ENCODE data around the gene NMT1. TPM values are rescaled to one million over a fixed set of nuclear protein-coding genes. Genes with fewer than 3 reads are reported as not detected.

The NMT1 gene
- total RNA-seq, 1 experiment from 2014 or later = 173 TPM

- peaks cover 97% of the 10 kb centered on the region for H3K36me3 Mint-ChIP-seq (ENCODE audit: insufficient read depth, unreplicated experiment)
- POLR2A ChIA-PET = no interaction called here
- no peaks in the 10 kb centered on the region for H3K4me1 Mint-ChIP-seq (ENCODE audit: low read depth, unreplicated experiment)
- H3K27ac Mint-ChIP-seq (ENCODE audit: unreplicated experiment) = no peak overlapping the region
- peaks cover 3% of the 10 kb centered on the region for H3K36me3 ChIP-seq (ENCODE audit: control insufficient read depth, insufficient read depth, low read length)
- H3K9me3 ChIP-seq = no peaks in the 10 kb centered on the region
- peaks cover 5% of the 10 kb centered on the region; the same call in 1 of the 2 replicates for H3K4me1 ChIP-seq
- no TSS peak for BruUV-seq (replicated peaks)
- H3K4me3 ChIP-seq (ENCODE audit: low read depth, low read length) = no peak overlapping the region
- TF ChIP-seq, protein P1, sequence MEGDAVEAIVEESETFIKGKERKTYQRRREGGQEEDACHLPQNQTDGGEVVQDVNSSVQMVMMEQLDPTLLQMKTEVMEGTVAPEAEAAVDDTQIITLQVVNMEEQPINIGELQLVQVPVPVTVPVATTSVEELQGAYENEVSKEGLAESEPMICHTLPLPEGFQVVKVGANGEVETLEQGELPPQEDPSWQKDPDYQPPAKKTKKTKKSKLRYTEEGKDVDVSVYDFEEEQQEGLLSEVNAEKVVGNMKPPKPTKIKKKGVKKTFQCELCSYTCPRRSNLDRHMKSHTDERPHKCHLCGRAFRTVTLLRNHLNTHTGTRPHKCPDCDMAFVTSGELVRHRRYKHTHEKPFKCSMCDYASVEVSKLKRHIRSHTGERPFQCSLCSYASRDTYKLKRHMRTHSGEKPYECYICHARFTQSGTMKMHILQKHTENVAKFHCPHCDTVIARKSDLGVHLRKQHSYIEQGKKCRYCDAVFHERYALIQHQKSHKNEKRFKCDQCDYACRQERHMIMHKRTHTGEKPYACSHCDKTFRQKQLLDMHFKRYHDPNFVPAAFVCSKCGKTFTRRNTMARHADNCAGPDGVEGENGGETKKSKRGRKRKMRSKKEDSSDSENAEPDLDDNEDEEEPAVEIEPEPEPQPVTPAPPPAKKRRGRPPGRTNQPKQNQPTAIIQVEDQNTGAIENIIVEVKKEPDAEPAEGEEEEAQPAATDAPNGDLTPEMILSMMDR (IDR thresholded peaks at IDR 0.05; ENCODE audit: insufficient read depth in 1 of 2, low read depth in 1 of 2, low read length in 1 of 2, severe bottlenecking in 1 of 2, unreplicated experiment in 1 of 2) = no peak
- no peaks in the 10 kb centered on the region for H3K27me3 Mint-ChIP-seq (ENCODE audit: insufficient read depth, unreplicated experiment)
- no peak overlapping the region for H3K4me3 Mint-ChIP-seq (ENCODE audit: unreplicated experiment)
- H3K9me3 Mint-ChIP-seq (ENCODE audit: unreplicated experiment) = no peaks in the 10 kb centered on the region
- CTCF ChIA-PET = interaction anchor here (2.0 kb wide), 1 partner anchor 29 kb away, joined by 8 read pairs; the partner anchor contains the start of gene ACBD4
- no peaks in the 10 kb centered on the region for H3K27me3 ChIP-seq (replicated peaks; ENCODE audit: control insufficient read depth, insufficient read depth, low read length)
- intact Hi-C loops (cut with micrococcal nuclease; ENCODE audit: unreplicated experiment) = no loop called here
- no peak for DNase-seq
These were observed 45.0 kb downstream of the NMT1 start for GRCh38 chr17:45106096-45106495.

DNA sequence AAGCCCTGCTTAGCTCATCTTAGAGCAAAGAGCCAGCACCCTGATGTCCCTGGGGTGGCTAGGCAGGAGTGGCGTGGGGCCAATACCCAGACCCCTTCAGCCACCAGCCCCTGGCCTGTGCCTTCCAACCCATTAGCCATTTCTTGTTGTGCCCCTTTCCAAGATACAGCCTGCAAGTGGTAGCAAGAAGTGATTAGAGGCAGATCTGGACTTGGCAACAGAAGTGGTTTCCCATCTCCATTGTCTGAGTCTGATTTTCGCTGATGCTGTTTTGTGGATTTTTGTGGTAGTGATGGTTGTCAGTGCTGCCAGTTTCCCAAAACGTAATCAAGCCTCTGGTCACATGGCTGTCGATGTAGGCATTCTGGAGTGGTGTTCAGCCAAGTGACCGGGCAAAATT is 45.5 kb downstream of the NMT1 start:
- TF ChIP-seq, protein P1 (IDR thresholded peaks at IDR 0.05; ENCODE audit: insufficient read depth in 1 of 2, low read depth in 1 of 2, low read length in 1 of 2, severe bottlenecking in 1 of 2, unreplicated experiment in 1 of 2) = no peak
- H3K4me3 ChIP-seq (ENCODE audit: low read depth, low read length) = no peak overlapping the region
- Mint-ChIP-seq H3K36me3 (ENCODE audit: insufficient read depth, unreplicated experiment) (peaks cover 93% of the 10 kb centered on the region), H3K4me1 (ENCODE audit: low read depth, unreplicated experiment) (no peaks in the 10 kb centered on the region), H3K4me3 (ENCODE audit: unreplicated experiment) (no peak overlapping the region), H3K9me3 (ENCODE audit: unreplicated experiment) (no peaks in the 10 kb centered on the region), H3K27ac (ENCODE audit: unreplicated experiment) (no peak overlapping the region), H3K27me3 (ENCODE audit: insufficient read depth, unreplicated experiment) (no peaks in the 10 kb centered on the region)
- ChIA-PET CTCF (no interaction called here), POLR2A (no interaction called here)
- no TSS peak for BruUV-seq (replicated peaks)
- intact Hi-C loops (cut with micrococcal nuclease; ENCODE audit: unreplicated experiment) = no loop called here
- no peaks in the 10 kb centered on the region for H3K27me3 ChIP-seq (replicated peaks; ENCODE audit: control insufficient read depth, insufficient read depth, low read length)
- H3K36me3 ChIP-seq (ENCODE audit: control insufficient read depth, insufficient read depth, low read length) = peaks cover 3% of the 10 kb centered on the region
- H3K4me1 ChIP-seq = peaks cover 5% of the 10 kb centered on the region; the same call in 1 of the 2 replicates
- no peaks in the 10 kb centered on the region for H3K9me3 ChIP-seq
- DNase-seq = no peak

- intact Hi-C loops (cut with micrococcal nuclease; ENCODE audit: unreplicated experiment) = no loop called here
- BruUV-seq (replicated peaks) = no TSS peak
- Histone ChIP-seq H3K27me3 (replicated peaks; ENCODE audit: control insufficient read depth, insufficient read depth, low read length) (no peaks in the 10 kb centered on the region), H3K9me3 (no peaks in the 10 kb centered on the region), H3K4me3 (ENCODE audit: low read depth, low read length) (no peak overlapping the region), H3K36me3 (ENCODE audit: control insufficient read depth, insufficient read depth, low read length) (peaks cover 3% of the 10 kb centered on the region), H3K4me1 (no peaks in the 10 kb centered on the region)
- CTCF ChIA-PET = interaction anchor here (2.7 to 2.9 kb wide), 2 partner anchors 8 to 28 kb away, joined by 8 to 23 read pairs; partner anchors contain the start of gene ACBD4
- POLR2A ChIA-PET = no interaction called here
- H3K4me1 Mint-ChIP-seq (ENCODE audit: low read depth, unreplicated experiment) = no peaks in the 10 kb centered on the region
- no peak for DNase-seq
- H3K27ac Mint-ChIP-seq (ENCODE audit: unreplicated experiment) = no peak overlapping the region
- H3K36me3 Mint-ChIP-seq (ENCODE audit: insufficient read depth, unreplicated experiment) = peaks cover 93% of the 10 kb centered on the region
- H3K4me3 Mint-ChIP-seq (ENCODE audit: unreplicated experiment) = no peak overlapping the region
- no peaks in the 10 kb centered on the region for H3K9me3 Mint-ChIP-seq (ENCODE audit: unreplicated experiment)
- no peaks in the 10 kb centered on the region for H3K27me3 Mint-ChIP-seq (ENCODE audit: insufficient read depth, unreplicated experiment)
- TF ChIP-seq, protein P1 (IDR thresholded peaks at IDR 0.05; ENCODE audit: insufficient read depth in 1 of 2, low read depth in 1 of 2, low read length in 1 of 2, severe bottlenecking in 1 of 2, unreplicated experiment in 1 of 2) = no peak
These were observed 46.3 kb downstream of the NMT1 start for GRCh38 chr17:45107293-45108010.

All from Caco-2 (cell line).